ENCODE measurements around the gene SCG5.
"Not testable (repeated sequence)": the region's sequence is repeated elsewhere in the genome, so short reads cannot be mapped to it uniquely, and the experiment has no call there.

The SCG5 gene, protein sequence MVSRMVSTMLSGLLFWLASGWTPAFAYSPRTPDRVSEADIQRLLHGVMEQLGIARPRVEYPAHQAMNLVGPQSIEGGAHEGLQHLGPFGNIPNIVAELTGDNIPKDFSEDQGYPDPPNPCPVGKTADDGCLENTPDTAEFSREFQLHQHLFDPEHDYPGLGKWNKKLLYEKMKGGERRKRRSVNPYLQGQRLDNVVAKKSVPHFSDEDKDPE

DNA sequence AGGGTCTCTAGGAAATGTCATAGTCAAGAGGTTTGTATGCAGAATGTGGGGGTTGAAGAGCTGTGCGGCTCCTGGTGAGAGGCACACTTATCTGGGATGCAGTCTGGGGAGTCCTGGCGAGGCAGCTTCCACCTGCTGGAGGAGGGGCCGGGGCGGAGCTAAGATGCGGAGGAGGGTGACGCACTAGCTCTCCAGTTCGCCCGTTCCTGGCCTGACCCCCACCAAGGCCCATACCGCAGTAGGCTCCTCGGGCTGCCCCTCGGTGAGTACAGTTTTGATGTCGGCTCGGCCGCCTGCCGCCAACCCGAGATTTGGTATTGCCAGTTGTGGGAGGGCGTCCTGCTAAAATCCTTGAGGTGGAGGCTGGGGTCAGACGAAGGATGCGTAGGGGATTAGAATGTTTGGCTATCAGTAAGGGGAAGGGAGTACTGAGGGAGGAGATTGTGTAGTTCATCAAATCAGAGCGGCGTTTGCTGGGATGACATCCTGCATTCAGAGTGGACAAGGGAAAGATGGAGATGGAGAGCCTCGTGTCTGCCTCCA, at the start of gene SCG5:
Gene SCG5, plus strand, starts transcription at position 194 of the 543 bp plus-strand sequence. CDS start 1,883 bp downstream, outside the sequence.
- DNase-seq, result peak; percentile 15

DNA sequence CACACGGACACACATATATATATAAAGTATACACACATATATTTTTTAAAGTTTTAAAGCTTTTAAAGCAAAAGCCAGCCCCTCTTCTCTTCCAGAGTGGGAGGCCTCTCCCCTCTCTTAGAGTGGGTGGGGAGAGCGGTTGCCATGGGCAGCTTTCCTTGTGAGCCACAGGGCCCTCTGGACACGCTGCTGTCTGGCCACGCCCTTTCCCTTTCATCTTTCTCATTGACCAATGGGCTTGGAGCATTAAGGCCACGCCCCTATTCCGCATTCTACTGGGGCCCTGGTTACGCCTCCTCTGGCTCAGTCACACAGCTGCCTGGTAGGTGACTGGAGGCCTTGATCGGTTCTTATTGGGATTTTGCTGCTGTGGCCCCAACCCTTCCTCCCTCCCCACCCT, 48.4 kb upstream of the SCG5 start, which contains the start of gene GOLGA8N:
Gene GOLGA8N, plus strand, starts transcription at position 306 of the 400 bp plus-strand sequence.
- not testable (repeated sequence) for DNase-seq

DNA sequence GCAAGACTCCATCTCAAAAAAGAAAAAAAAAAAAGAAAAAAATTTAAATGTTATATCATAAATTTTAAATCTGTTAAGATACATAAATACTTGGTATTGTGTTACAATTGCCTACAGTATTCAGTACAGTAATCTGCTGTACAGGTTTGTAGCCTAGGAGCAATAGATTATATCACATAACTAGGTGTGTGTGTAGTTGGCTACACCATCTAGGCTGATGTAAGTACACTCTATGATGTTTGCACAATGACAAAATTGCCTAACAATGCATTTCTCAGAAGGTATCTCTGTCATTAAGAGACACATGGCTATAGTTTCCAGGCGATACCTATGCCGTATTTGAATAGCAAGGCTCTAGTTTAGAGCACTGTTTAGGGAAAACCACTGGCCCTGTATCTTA, 32.0 kb upstream of the SCG5 start:
- DNase-seq, result not testable (repeated sequence)

DNA sequence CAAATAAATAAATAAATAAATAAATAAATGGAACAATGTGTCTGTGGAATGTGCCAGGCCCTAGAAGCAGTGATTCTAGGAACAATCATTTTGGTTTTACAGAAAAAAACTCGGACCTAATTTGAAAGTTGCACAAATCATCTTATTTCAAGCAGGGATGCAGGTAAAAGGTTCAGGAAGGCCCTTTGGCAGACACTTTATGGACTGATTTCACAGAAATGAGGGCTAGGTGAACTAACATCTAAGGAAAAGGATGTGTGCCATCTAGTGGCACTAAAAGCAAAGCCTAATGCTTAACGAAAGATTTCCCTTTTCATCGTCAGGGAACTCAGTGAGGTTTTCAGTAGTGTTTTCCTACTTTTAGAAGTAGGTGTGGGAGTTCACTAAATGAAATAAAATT, 30.8 kb upstream of the SCG5 start:
- DNase-seq, result not testable (repeated sequence)

DNA sequence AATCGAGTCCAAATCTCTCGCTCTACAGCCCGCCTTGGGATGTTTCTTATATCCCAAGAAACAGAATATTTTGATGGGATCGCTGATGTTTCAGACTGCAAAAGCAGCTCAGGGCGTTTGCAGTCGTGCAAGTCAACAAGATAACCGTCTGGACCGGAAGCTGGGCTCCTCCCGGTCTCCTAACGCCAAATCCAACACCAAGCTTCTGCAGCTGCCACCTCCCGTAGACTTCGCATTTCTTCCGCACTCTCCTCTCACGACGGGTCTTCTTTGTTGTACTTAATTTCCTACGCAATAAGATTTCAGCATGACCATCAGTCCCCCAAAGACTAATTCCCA, 26.8 kb upstream of the SCG5 start:
- not testable (repeated sequence) for DNase-seq

- DNase-seq, result peak; percentile 90
Observed at GRCh38 chr15:32615051-32615870, 26.2 kb upstream of the SCG5 start, which contains the start of gene ARHGAP11A. Gene ARHGAP11A (plus strand): TSS chr15:32615504. CDS start chr15:32616212, 708 bp downstream.

DNA sequence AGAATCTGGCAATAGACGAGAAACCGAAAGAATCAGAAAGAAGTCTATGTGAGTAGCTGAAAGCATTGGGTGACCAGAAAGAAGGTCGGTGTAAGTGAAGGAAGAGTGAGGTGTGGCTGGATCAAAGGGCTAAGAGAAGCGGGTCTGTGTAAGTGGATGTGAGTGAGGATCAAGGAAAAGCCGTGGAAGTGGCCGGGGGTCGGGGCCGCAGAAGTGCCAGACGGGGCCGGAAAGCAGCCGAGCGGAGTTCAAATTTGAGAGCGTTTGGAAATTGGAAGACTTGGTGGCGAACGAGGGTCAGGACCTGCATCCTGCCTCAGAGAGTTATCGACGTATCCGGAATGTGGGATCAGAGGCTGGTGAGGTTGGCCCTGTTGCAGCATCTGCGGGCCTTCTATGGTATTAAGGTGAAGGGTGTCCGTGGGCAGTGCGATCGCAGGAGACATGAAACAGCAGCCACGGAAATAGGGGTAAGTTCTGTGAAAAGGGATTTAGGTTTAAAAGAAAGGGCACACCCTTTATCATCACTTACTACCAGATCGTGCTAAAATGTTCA, 25.6 kb upstream of the SCG5 start:
- not testable (repeated sequence) for DNase-seq

- no peak for DNase-seq
Observed at GRCh38 chr15:32636410-32636809, 5.1 kb upstream of the SCG5 start.

GRCh38 chr15:32636908-32637567, 4.5 kb upstream of the SCG5 start:
- no peak for DNase-seq

- no peak for DNase-seq
Observed at GRCh38 chr15:32637704-32638103, 3.8 kb upstream of the SCG5 start.

- no peak for DNase-seq
Observed at GRCh38 chr15:32642667-32643435, 1.3 kb downstream of the SCG5 start.

DNA sequence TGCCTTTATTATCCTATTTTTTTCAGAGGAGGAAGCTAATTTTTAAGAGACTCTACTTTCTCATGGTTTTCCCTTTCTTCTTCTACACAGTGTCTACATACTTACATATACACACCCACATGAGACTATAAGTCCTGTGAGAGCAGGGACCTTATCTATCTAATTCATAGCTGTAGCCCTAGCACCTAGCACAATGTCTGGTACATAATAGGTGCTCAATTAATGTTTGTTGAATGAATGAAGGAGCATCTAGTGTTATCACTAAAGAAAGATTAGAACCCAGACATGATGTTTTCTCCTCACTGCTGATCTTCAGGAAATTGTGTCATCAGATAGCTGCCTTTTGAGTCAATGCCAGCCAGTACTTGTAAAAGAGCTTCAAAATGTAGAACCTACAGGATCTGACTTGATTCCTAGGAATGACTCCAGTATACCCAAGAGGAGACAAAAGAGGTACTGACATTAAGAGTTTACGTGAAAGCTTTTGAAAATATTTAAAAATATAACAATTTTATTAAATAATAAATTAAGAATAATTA, 2.5 kb downstream of the SCG5 start:
- DNase-seq, result no peak

DNA sequence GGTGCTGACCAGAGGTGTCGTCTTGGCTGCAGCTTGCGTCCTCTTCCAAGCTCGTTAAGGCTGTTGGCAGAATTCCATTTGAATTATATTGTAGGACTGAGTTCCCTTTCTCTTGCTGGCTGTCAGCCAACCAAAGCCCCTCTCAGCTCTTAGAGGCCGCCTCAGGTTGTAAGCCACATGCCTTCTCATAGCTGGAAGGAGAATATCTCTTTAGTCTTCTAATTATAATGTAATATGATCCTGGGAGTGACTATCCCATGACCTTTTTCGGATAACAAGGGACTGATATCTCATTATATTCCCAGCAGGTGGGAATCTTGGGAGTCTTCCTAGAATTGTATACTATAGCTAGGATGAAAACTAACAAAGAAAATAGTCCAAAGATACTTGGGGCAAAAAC, 4.8 kb downstream of the SCG5 start:
- no peak for DNase-seq

DNA sequence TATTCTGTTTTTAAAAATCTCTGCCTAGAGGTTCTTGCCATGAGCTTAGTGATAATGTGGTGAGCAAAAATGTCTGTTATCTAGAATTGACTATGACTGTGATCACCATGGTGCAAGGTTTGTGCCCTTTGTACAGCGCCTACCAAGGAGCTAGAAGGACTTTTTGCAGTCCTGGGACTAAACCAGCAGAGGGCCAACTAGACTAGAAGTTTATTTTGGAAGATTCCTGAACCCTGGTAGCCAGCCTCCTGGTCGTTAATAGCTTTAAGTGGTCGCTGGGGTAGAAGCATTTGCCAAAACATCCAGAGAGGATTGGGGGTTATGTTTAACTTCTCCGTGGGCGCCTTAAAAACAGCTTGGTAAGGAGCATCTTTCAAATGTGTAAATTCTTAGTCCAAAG, 7.8 kb downstream of the SCG5 start:
- DNase-seq, result no peak

- peak; percentile 64 for DNase-seq
Observed at GRCh38 chr15:32651229-32651837, 9.8 kb downstream of the SCG5 start.

GRCh38 chr15:32652178-32652577, 10.7 kb downstream of the SCG5 start:
- no peak for DNase-seq

DNA sequence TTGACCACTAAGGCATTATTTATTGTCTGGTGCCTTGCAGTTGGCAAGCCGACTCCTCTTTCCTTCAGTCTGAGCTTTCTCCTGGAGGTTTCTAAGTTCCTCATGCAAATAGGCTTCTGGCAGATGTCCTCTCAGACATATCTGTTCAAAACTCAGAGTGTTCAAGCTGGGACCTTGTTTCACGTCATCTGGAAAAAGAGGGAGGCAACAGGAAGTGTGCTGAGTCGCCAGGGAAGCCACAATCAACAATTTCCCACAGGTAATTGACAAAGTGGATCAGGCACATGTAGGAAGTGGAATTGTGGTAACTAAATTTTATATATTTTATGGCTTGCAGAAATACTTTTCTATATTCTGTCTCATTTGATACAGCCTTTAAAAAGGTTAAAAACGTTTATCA, 14.6 kb downstream of the SCG5 start:
- no peak for DNase-seq

DNA sequence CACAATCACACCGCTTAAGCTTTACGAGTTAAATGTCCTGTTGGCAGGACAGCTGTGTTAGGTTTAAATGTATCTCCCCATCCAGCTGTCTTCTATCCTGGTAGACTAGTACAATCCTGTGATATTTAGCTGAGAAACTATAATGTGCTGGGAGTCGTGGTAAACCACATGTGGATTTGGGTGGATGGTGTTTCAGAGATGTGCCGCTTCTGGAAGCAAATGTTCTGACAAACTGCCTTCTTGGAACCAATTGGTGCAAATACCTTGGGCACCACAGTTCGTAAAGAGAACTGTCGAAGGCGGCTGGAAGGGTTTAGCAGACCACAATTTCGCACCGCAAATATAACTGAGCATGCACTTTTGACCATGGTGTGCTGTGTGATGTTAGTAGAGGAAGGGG, 15.0 kb downstream of the SCG5 start:
- DNase-seq, result no peak

DNA sequence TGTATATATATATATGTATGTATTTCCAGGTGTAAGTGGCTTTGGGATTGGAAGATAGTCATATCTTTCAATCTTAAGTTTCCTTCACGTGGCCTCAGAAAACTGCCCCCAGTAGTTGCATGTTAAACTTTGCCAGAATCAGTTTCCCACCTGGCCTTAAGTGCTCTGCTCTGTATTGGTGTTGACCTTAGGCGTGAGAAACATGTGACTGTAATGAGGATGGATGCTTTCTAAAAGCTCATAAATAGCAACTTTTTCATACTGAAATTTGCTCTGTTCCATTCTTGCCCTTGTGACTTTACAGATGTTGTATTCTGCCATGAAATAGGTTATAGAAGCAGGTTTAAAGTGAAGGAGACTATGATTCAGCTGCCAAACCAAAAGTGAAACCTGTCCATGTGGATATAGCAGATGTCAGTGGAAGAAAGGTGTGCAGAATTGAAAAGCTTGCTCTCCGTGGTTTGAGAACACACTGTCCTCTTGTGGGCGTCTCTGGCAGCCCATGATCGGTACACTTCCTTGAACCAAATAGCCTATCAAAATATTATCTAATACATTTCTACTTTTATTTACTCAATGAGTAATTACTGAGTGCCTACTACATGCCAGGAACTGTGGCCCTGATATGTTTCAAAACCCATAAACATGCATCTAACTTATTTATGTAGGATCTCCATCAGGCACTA, 15.8 kb downstream of the SCG5 start:
- DNase-seq, result no peak

DNA sequence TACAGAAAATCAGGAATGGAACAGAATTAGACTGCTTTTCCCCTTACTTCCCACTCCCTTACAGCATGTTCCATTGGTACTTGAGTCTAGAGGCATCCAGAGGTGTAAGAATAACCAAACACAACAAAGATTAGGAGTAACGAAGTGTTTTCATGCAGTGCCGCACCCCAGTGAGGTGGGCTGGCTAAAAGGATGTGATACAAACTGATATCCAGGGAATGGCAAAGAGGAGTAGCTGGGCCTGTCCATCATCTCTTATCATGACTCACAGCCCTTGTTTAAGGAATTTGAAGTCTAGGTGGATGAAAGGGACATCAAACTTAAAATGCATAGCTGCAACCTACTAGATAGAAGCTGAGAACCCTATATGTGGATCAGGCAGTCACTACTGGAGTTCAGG, 16.4 kb downstream of the SCG5 start:
- no peak for DNase-seq
